CD4-positive, alpha-beta memory T cell (primary cell): ENCODE data around the gene SECISBP2. TPM values are rescaled to one million over a fixed set of nuclear protein-coding genes. Genes with fewer than 3 reads are reported as not detected.

Source experiments
- CTCF ChIA-PET: fragments of 350-600 bp; sonication (Branson Sonifier 250); formaldehyde crosslinking; loops from one replicate; lab custom pipeline; 2021; ENCODE audit warnings: inconsistent platforms; ENCODE audit not compliant: partially characterized antibody; lab: Charles Lee
- POLR2A ChIA-PET: fragments of 350-600 bp; sonication (Branson Sonifier 250); formaldehyde crosslinking; loops from one replicate; lab custom pipeline; 2021; ENCODE audit not compliant: partially characterized antibody; lab: Charles Lee
- DNase-seq, 5 donors: peaks; one replicate each; pipeline versions ENCODE4 v3.0.0 to v3.0.0-alpha.2; 2020 to 2022; ENCODE audit warnings: mixed read lengths in 1 of 5
- H3K27ac ChIP-seq: one replicate; pipeline ENCODE4 v1.7.0; 2013; ENCODE audit warnings: low read depth, low read length
- H3K27me3 ChIP-seq: 2 replicates; pipeline ENCODE4 v1.7.0; 2013; ENCODE audit warnings: mild to moderate bottlenecking, low read length, moderate library complexity; ENCODE audit not compliant: insufficient read depth
- H3K36me3 ChIP-seq: 2 replicates; pipeline ENCODE4 v1.7.0; 2013; ENCODE audit warnings: mild to moderate bottlenecking, low read length, moderate library complexity; ENCODE audit not compliant: insufficient read depth
- H3K4me1 ChIP-seq: 2 replicates; pipeline ENCODE4 v1.7.0; 2013; ENCODE audit warnings: mild to moderate bottlenecking, low read length, moderate library complexity; ENCODE audit not compliant: insufficient read depth
- H3K4me3 ChIP-seq, 2 donors: one replicate each; pipeline ENCODE4 v1.7.0; 2013; ENCODE audit warnings: low read length in 2 of 2, mild to moderate bottlenecking in 1 of 2
- H3K9me3 ChIP-seq, 2 donors: one replicate each; pipeline ENCODE4 v1.7.0; 2013; ENCODE audit warnings: low read length in 2 of 2, control low read depth in 1 of 2; ENCODE audit not compliant: control insufficient read depth in 1 of 2
- H3K27ac Mint-ChIP-seq, 7 donors: one replicate each; pipeline ENCODE4 v1.8.0; 2020 to 2021; ENCODE audit warnings: mixed read lengths in 7 of 7, mild to moderate bottlenecking in 6 of 7, inconsistent platforms in 3 of 7, moderate library complexity in 3 of 7
- H3K27me3 Mint-ChIP-seq, 2 donors: one replicate each; pipeline ENCODE4 v1.8.0; 2020 to 2021; ENCODE audit warnings: mixed read lengths in 2 of 2
- H3K36me3 Mint-ChIP-seq, 2 donors: one replicate each; pipeline ENCODE4 v1.8.0; 2020 to 2021; ENCODE audit warnings: mixed read lengths in 2 of 2, inconsistent platforms in 1 of 2, mild to moderate bottlenecking in 1 of 2
- H3K4me1 Mint-ChIP-seq, 4 donors: one replicate each; pipeline ENCODE4 v1.8.0; 2020 to 2021; ENCODE audit warnings: mixed read lengths in 4 of 4, mild to moderate bottlenecking in 1 of 4
- H3K4me3 Mint-ChIP-seq, 8 donors: one replicate each; pipeline ENCODE4 v1.8.0; 2020 to 2021; ENCODE audit warnings: mixed read lengths in 8 of 8, mild to moderate bottlenecking in 7 of 8, moderate library complexity in 6 of 8, inconsistent platforms in 3 of 8
- H3K9me3 Mint-ChIP-seq, 8 donors: one replicate each; pipeline ENCODE4 v1.8.0; 2020 to 2021; ENCODE audit warnings: mixed read lengths in 8 of 8, mild to moderate bottlenecking in 5 of 8, inconsistent platforms in 3 of 8, moderate library complexity in 1 of 8
- intact Hi-C: fragments of 100-400 bp; cut with micrococcal nuclease; formaldehyde crosslinking; loops from one replicate; pipeline ENCODE4 v1.15.1; 2023
- polyA plus RNA-seq, 2 donors: library from polyadenylated mRNA; unstranded; fragments of 300-500 nt; fragmentation: Illumina TruSeq; gene quantifications; one replicate each; pipeline ENCODE4 v1.2.3, GENCODE V29; 2021
- total RNA-seq, 2 experiments: library from RNA; stranded (reverse); gene quantifications; one replicate each; pipeline ENCODE4 v1.2.3, GENCODE V29; 2021

Gene SECISBP2
- total and polyA plus RNA-seq, 4 experiments from 2014 or later: 12.5 to 112 (median 59.9) TPM

DNA sequence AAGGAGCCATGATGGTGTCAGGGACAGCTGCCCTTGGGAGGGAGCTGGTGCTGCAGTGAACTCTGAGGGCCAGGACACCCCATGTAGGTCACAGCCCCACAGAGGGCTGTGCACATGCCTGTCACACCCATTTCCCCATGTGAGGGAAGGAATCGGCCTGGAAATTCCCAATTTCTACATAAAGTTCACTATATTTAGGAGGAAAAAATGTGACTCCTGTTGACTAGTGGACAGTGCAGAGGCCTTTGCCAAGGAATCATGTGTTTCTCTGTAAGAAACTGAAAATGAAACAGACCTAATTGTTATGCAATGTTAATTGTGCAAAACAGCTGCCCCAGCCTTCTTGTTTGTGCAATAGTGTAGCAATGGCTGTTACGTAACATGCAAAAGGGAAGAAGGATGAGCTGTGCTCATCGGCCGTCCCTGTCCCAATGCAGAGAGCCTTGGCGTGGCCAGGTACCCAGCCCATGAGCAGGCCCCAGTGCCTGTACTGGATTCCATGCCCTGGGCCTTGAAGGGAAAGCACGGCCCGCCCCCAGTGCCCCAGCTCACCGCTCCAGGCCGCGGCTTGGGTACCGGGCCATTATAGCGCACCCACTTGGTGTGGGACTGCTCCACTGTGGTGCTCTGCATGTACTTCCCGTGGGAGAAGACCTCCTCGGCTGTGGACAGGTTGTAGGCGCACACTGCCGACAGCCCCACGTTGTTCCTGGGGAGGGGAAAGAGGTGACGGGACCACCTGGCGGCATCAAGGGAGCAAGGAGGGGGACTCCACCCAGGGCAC lies 70.0 kb downstream of the SECISBP2 start:
- ChIA-PET CTCF (interaction anchor here (1.0 to 1.6 kb wide), 3 partner anchors 20 to 160 kb away, joined by 3 to 6 read pairs (median 5); no protein-coding TSS in a partner anchor), POLR2A (no interaction called here)
- H3K9me3 Mint-ChIP-seq: peaks cover 0 to 2% (median 0%) of the 10 kb centered on the region in 8 donors
- intact Hi-C loops: no loop called here
- H3K27me3 Mint-ChIP-seq: no peaks in the 10 kb centered on the region
- peaks cover 73 to 91% of the 10 kb centered on the region in 2 donors for H3K36me3 Mint-ChIP-seq
- Histone ChIP-seq H3K9me3 (no peaks in the 10 kb centered on the region), H3K4me1 (no peaks in the 10 kb centered on the region), H3K36me3 (peaks cover 97% of the 10 kb centered on the region), H3K27ac (no peak overlapping the region), H3K27me3 (no peaks in the 10 kb centered on the region), H3K4me3 (no peak overlapping the region)
- no peak overlapping the region for H3K4me3 Mint-ChIP-seq
- peak overlapping the region in 2 of 7 donors; percentile 43 to 61 for H3K27ac Mint-ChIP-seq
- no peak for DNase-seq
- H3K4me1 Mint-ChIP-seq: peaks cover 0 to 8% (median 8%) of the 10 kb centered on the region in 4 donors

DNA sequence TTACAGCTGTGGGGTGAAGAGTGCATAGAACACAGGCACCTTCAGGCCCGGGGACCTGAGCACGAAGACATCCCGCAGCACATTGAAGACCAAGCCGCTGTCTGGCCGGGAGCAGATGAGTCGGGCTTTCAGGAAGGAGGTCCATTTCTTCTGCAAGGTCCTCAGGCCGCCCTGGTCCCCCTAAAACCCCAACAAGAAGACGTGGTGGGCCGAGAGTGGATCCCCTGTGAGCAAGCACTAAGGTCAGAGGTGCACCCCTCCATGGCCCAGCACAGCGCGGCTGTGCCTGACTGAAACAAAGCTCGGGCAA lies 70.5 kb downstream of the SECISBP2 start:
- ChIA-PET CTCF (interaction anchor here (1.6 kb wide), 1 partner anchor 160 kb away, joined by 6 read pairs; no protein-coding TSS in a partner anchor), POLR2A (no interaction called here)
- no peak overlapping the region for H3K27ac Mint-ChIP-seq
- H3K27me3 Mint-ChIP-seq: no peaks in the 10 kb centered on the region
- peaks cover 0 to 8% (median 5%) of the 10 kb centered on the region in 4 donors for H3K4me1 Mint-ChIP-seq
- Histone ChIP-seq H3K36me3 (peaks cover 97% of the 10 kb centered on the region), H3K4me3 (no peak overlapping the region), H3K4me1 (no peaks in the 10 kb centered on the region), H3K27ac (no peak overlapping the region), H3K9me3 (no peaks in the 10 kb centered on the region), H3K27me3 (no peaks in the 10 kb centered on the region)
- peaks cover 0 to 2% (median 0%) of the 10 kb centered on the region in 8 donors for H3K9me3 Mint-ChIP-seq
- intact Hi-C loops: no loop called here
- no peak overlapping the region for H3K4me3 Mint-ChIP-seq
- peaks cover 73 to 95% of the 10 kb centered on the region in 2 donors for H3K36me3 Mint-ChIP-seq
- no peak for DNase-seq

DNA sequence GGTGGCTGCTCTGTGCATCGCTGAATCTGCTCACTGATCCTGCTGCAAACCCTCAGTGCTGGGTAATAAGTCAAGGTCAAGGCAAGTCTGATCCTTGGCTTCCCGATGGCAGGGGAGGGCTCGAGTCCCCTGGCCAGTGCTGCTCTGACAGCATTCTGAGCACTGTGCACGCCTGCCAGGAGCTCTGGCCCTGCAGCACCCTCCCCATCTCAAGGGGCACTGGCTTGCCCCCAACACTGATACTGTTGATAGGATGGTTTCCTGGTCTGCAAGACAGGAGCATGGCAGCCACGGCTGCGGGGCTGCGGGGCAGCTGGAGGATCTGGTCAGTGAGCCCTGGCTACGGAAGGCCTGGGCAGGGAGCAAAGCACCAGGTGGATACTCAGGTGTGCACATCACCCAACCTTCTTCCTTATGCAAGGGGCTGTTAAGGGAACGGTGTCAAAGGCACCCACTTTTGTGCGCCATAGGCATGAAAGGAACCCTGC lies 71.8 kb downstream of the SECISBP2 start:
- H3K36me3 Mint-ChIP-seq: peaks cover 73 to 93% of the 10 kb centered on the region in 2 donors
- H3K4me3 ChIP-seq: no peak overlapping the region
- H3K36me3 ChIP-seq: peaks cover 96% of the 10 kb centered on the region
- peaks cover 0 to 12% (median 6%) of the 10 kb centered on the region in 4 donors for H3K4me1 Mint-ChIP-seq
- no peak overlapping the region for H3K27ac ChIP-seq
- H3K27me3 ChIP-seq: no peaks in the 10 kb centered on the region
- ChIA-PET CTCF (interaction anchor here (2.2 kb wide), 1 partner anchor 158 kb away, joined by 6 read pairs; no protein-coding TSS in a partner anchor), POLR2A (interaction anchor here (1.2 kb wide), 1 partner anchor 18 kb away, joined by 4 read pairs; no protein-coding TSS in a partner anchor)
- H3K9me3 Mint-ChIP-seq: peaks cover 0 to 2% (median 0%) of the 10 kb centered on the region in 8 donors
- no peaks in the 10 kb centered on the region for H3K4me1 ChIP-seq
- intact Hi-C loops: no loop called here
- no peaks in the 10 kb centered on the region for H3K9me3 ChIP-seq
- H3K4me3 Mint-ChIP-seq: no peak overlapping the region
- H3K27me3 Mint-ChIP-seq: no peaks in the 10 kb centered on the region
- no peak for DNase-seq
- peak overlapping the region in 3 of 7 donors; percentile 11 to 86 (median 56) for H3K27ac Mint-ChIP-seq

DNA sequence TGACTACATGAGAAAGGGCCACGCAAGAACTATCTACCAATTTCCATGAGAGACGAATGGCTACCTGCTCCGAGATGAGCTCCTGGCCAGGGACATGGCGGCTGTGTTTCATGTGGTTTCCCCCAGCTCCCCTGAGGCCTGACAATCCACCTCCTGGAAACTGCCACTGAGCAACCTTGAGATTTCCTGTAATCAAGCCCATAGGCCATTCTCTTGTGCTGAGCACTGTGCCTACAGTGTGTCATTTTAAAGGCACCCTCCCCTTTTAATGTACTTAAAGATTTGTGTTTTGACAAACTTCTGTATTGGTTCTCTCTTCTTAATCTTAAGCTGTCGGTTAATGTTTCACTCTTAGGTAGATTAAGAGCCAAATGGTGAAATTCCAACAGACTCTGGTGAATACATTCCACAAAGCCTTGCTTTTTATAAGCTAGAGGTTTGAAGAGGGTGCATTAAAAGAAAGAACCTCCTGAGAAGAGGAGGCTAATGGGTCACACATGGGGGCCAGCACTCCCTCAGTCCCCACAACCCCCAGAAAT lies 72.3 kb downstream of the SECISBP2 start:
- Mint-ChIP-seq H3K36me3 (peaks cover 72 to 93% of the 10 kb centered on the region in 2 donors), H3K27ac (peak overlapping the region in 3 of 7 donors; percentile 11 to 57 (median 56)), H3K27me3 (no peaks in the 10 kb centered on the region), H3K9me3 (peaks cover 0 to 2% (median 0%) of the 10 kb centered on the region in 8 donors), H3K4me1 (peaks cover 0 to 12% (median 6%) of the 10 kb centered on the region in 4 donors), H3K4me3 (no peak overlapping the region)
- CTCF ChIA-PET: interaction anchor here (2.2 kb wide), 1 partner anchor 158 kb away, joined by 6 read pairs; no protein-coding TSS in a partner anchor
- no peaks in the 10 kb centered on the region for H3K4me1 ChIP-seq
- no peak overlapping the region for H3K4me3 ChIP-seq
- no peaks in the 10 kb centered on the region for H3K27me3 ChIP-seq
- H3K27ac ChIP-seq: no peak overlapping the region
- POLR2A ChIA-PET: interaction anchor here (1.2 kb wide), 1 partner anchor 18 kb away, joined by 4 read pairs; no protein-coding TSS in a partner anchor
- peaks cover 95% of the 10 kb centered on the region for H3K36me3 ChIP-seq
- intact Hi-C loops: no loop called here
- no peaks in the 10 kb centered on the region for H3K9me3 ChIP-seq
- no peak for DNase-seq

DNA sequence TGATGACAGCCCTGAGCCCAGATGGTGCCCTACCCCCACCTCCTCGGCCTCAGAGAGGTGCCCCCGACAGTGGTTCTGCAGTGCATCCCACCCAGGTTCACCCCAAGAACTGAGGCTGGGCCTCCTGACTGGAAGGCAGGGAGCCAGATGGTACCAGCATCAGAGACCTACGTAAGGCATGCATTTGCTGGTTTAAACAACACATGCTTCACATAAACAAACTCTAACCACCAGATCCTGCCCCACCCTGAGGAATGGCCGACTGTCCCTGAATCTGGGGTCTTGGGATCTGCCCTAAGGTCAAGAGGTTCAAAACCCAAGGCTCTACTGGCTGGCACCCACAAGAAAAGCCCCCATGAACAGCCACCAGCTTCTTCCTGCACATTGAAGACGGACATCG lies 73.3 kb downstream of the SECISBP2 start:
- Mint-ChIP-seq H3K4me3 (peak overlapping the region in 1 of 8 donors; percentile 34), H3K36me3 (peaks cover 70 to 94% of the 10 kb centered on the region in 2 donors), H3K27ac (peak overlapping the region in 2 of 7 donors; percentile 41 to 79), H3K27me3 (no peaks in the 10 kb centered on the region), H3K4me1 (peaks cover 0 to 12% (median 4%) of the 10 kb centered on the region in 4 donors), H3K9me3 (no peaks in the 10 kb centered on the region)
- Histone ChIP-seq H3K4me1 (no peaks in the 10 kb centered on the region), H3K27ac (no peak overlapping the region), H3K27me3 (no peaks in the 10 kb centered on the region), H3K4me3 (no peak overlapping the region), H3K36me3 (peaks cover 97% of the 10 kb centered on the region), H3K9me3 (no peaks in the 10 kb centered on the region)
- POLR2A ChIA-PET: no interaction called here
- intact Hi-C loops: no loop called here
- no peak for DNase-seq
- CTCF ChIA-PET: interaction anchor here (2.2 kb wide), 1 partner anchor 157 kb away, joined by 6 read pairs; no protein-coding TSS in a partner anchor

DNA sequence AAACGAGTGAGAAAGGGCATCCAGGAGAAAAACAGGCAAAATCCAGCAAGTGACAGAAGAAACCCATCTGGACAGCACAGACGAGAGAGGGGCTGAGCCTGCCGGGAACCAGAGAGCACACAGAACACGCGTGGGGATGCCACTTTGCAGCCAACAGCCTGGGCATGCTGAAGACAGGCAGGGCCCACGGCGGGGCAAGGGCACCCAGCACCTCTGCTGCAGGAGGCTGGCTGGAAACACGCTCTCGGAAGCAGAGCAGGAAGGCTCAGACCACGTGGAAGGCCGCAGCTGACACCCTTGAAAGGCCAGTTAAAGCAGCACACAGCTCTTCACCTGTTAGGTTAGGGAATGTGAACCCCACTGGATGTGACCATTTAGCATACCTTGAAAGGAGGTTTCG lies 76.1 kb downstream of the SECISBP2 start:
- no peaks in the 10 kb centered on the region for H3K27me3 Mint-ChIP-seq
- H3K4me1 ChIP-seq: no peaks in the 10 kb centered on the region
- H3K9me3 Mint-ChIP-seq: no peaks in the 10 kb centered on the region
- H3K27ac Mint-ChIP-seq: peak overlapping the region in 2 of 7 donors; percentile 59 to 81
- H3K27me3 ChIP-seq: no peaks in the 10 kb centered on the region
- CTCF ChIA-PET: no interaction called here
- no peak for DNase-seq
- peaks cover 97% of the 10 kb centered on the region for H3K36me3 ChIP-seq
- H3K4me3 ChIP-seq: no peak overlapping the region
- H3K27ac ChIP-seq: no peak overlapping the region
- H3K4me3 Mint-ChIP-seq: no peak overlapping the region
- H3K9me3 ChIP-seq: no peaks in the 10 kb centered on the region
- peaks cover 0 to 12% (median 5%) of the 10 kb centered on the region in 4 donors for H3K4me1 Mint-ChIP-seq
- peaks cover 77 to 96% of the 10 kb centered on the region in 2 donors for H3K36me3 Mint-ChIP-seq
- intact Hi-C loops: no loop called here
- POLR2A ChIA-PET: no interaction called here
